Right lobe of liver (tissue), 4 donors: ENCODE data around the gene CCBE1.

ENCODE experiments used
- POLR2A ChIP-seq: fragments of 450-650 bp; IDR thresholded peaks from one replicate; pipeline ENCODE4 v1.6.1; 2017; ENCODE audit warnings: antibody characterized with exemption, mild to moderate bottlenecking
- TF ChIP-seq, protein P1 (sequence below), 4 donors: fragments of 200-600 bp in 3 of 4; fragments of 450-650 bp in 1 of 4; IDR thresholded peaks; one replicate each; pipeline versions ENCODE4 v1.5.1 to v1.8.0; 2016 to 2022; ENCODE audit warnings: antibody characterized with exemption in 4 of 4, mild to moderate bottlenecking in 2 of 4
- donor health status: DM: no; HTN: no; CAD: no.
- donor health status: DM: no; HTN: no; CAD: no.
- donor health status: DM: no; HTN: yes; CAD: no.

DNA sequence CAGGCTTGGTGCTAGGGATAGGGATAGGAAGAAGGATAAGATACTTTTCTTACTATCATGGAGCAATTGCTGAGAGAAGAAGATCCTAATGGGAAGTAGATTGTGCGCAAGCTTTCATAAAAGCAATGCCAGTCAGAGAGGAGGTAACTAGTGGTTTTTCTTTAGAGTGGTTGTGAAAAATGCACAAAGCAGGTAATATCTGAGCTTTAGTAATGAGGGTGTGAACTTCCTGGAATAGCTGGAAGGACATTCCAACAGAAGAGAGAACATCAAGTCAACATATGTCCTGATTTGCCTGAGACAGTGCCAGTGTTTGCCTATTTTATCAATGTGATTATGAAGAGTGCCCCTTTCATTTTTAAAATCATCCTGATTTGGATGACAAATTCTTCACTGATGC is 34.1 kb downstream of the CCBE1 start:
- TF ChIP-seq, protein P1, sequence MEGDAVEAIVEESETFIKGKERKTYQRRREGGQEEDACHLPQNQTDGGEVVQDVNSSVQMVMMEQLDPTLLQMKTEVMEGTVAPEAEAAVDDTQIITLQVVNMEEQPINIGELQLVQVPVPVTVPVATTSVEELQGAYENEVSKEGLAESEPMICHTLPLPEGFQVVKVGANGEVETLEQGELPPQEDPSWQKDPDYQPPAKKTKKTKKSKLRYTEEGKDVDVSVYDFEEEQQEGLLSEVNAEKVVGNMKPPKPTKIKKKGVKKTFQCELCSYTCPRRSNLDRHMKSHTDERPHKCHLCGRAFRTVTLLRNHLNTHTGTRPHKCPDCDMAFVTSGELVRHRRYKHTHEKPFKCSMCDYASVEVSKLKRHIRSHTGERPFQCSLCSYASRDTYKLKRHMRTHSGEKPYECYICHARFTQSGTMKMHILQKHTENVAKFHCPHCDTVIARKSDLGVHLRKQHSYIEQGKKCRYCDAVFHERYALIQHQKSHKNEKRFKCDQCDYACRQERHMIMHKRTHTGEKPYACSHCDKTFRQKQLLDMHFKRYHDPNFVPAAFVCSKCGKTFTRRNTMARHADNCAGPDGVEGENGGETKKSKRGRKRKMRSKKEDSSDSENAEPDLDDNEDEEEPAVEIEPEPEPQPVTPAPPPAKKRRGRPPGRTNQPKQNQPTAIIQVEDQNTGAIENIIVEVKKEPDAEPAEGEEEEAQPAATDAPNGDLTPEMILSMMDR (IDR thresholded peaks at IDR 0.05), result no peak
- no peak for TF ChIP-seq POLR2A
